Suppressor macrophage treated with lipopolysaccharide for 4 hours (primary cell): Measurements from ENCODE around the gene DNASE2B.

Experiments used
- DNase-seq: peaks from one replicate; pipeline ENCODE4 v3.0.0-alpha.2; 2020

DNASE2B gene

GRCh38 chr1:84374991-84375696, 23.1 kb upstream of the DNASE2B start:
- DNase-seq, result no peak

GRCh38 chr1:84376000-84376910, 22.0 kb upstream of the DNASE2B start:
- no peak for DNase-seq

GRCh38 chr1:84377480-84378095, 20.7 kb upstream of the DNASE2B start:
- DNase-seq, result no peak

- peak; percentile 41 for DNase-seq
Observed at GRCh38 chr1:84379138-84379916, 19.0 kb upstream of the DNASE2B start.

GRCh38 chr1:84379917-84380180, 18.4 kb upstream of the DNASE2B start:
- DNase-seq, result no peak

GRCh38 chr1:84382127-84382526, 16.2 kb upstream of the DNASE2B start:
- DNase-seq, result no peak

- DNase-seq, result no peak
Observed at GRCh38 chr1:84385347-84385746, 12.9 kb upstream of the DNASE2B start.

- no peak for DNase-seq
Observed at GRCh38 chr1:84386716-84387479, 11.4 kb upstream of the DNASE2B start.

DNA sequence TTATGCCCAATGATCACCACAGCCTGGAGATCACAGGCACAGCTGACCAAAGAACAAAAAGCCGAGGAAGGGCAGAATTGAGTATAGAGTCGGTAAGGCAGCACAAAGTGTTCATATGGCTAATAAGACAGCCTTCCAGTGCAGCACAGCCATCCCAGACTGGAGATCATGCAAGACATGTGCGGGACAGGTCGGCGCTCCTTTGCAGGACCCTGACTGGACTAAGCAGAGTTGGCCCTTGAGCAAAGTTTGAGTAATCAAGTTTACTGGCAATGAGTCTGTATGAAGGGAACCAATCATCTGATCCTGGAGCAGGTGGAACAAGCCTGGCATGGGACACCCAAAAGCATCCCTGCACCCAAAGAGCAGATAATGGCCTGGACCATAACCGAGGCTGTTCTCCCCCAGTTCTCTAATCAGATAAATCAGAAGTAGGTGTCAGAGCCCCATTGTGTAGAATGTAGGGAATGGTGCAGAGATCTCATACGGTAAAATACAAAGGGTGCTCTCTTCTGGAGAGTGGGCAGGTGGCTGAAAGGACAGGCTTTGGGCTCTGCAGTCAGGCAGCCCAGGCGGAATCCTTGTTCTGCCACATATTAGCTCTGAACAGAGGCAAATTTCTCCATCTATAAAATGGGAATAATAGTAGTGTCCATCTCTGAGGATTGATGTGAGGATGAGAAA, 10.7 kb upstream of the DNASE2B start:
- DNase-seq, result no peak

DNA sequence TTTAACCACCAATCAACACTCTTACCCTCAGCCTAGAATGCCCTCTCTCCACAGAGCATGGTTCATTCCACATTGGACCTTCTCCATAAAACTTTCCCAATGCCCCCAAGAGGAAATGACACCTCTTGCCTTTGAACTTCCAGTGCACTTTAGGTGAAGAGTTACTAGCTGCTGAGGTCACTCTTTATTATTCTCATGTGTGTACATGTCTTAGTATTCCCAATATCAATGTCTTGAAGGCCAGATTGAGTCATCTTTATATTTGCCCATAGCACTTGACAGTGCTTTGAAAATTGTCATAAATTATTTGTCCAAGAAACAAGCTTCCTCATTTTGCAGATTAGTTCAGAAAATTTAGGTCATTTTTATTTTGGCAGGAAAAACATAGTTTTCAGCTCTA, 8.1 kb upstream of the DNASE2B start:
- peak; percentile 55 for DNase-seq

- DNase-seq, result no peak
Observed at GRCh38 chr1:84401156-84401555, 2.9 kb downstream of the DNASE2B start.

GRCh38 chr1:84402060-84402459, 3.8 kb downstream of the DNASE2B start:
- no peak for DNase-seq

DNA sequence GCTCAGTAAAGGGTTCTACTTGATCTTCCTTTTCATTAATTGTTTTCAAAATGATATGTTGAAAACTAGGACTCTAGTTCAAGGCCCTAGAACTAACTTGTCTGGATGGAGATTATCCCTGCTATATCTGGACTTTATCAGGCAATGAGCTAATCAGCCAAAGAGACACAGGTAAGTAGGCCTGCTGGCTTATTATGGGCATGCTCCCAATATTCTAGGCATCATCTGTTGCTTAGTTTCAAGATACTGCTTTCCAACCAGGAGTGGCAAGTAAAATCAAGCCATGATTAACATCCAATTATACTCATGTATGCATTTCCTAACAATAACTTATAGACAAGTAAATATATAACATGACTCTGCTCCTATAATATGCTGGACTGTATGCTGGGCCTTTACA, 4.2 kb downstream of the DNASE2B start:
- no peak for DNase-seq

DNA sequence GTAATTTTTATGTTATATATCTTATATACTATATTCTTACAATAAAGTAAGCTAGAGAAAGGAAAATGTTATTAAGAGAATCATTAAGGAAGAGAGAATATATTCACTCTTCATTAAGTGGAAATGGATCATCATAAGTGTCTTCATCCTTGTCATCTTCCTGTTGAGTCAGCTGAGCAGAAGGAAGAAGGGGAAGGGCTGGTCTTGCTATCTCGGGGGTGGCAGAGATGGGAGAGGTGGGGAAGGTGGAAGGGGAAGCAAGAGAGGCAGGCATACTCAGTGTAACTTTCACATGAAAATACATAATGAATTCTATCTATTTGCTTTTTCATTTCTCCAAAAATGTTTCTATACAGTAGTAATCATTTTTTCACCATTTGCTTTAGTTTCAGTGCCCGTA, 5.1 kb downstream of the DNASE2B start:
- peak; percentile 51 for DNase-seq

DNA sequence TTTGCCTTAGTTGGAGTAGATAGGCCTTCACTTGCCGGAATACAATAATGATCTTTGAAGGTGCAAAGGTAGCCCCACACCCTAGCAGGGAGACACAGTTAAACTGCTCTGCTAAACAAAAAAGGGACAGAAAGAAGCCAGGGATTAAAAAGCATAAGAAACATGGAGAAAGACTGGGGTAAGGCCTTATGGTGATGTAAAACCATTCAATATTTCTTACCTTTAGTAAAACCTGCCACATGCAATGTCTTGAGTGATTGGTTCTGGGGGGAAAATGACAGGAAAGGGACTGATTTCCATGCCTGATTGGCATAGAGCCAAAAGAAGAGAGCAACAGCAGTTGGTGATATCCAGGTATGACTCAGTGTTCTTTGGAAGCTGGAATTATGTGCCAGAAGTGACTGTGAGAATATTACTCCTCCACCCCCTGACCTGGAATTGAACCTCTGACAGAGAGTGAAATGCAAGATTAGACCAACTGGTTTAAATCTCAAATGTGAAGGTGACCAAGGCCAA, 8.1 kb downstream of the DNASE2B start:
- DNase-seq, result no peak

DNA sequence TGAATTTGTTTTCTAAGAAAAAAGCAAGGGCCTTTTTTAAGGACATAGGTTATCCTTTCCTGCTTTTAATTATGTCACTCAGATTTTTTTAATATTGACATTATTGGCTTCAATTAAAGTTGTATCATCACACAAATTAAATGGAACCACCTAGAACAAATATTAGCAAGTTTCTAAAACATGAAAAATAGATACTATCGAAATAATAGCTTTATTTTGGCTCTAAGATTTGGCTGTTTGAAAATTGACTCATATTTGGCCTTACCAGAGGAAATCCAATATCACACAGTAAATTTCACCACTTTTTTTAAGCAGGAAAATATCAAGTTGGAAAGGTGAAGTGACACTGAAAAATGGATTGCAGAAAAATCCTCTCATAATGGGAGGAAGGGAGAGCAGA, 9.2 kb downstream of the DNASE2B start:
- DNase-seq, result no peak

GRCh38 chr1:84407958-84408422, 9.7 kb downstream of the DNASE2B start:
- peak; percentile 70 for DNase-seq

GRCh38 chr1:84409888-84410287, 11.6 kb downstream of the DNASE2B start:
- DNase-seq, result no peak

DNA sequence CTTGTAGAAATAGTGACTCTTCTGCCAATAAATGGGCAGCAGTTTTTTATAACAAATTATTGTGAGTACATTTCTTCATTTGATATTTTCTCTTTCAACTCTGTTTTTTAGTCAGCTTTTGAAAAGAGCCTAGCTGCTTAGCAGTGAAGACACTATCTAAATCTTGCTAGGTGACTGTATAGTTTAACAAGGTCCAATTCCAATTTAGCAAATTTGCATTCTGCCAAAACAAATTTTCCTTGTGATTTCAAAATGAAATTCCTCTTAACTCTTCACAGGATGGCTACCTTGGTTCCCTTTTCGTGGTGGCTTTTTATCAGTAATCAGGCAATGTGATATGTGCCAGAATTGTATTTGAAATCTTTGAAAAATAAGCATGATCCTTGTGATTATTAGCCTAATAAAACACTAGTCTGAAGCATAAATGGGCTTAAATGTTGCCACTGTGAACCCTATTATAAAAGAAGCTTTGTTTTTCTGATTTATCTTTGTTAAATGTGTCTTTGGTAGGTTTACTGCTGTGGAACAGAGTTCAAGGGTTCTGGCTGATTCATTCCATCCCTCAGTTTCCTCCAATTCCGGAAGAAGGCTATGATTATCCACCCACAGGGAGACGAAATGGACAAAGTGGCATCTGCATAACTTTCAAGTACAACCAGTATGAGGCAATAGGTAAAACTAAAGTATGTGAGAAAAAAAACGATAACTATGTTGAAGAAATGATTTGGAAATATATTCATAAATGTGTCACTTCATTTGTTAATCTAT, 12.2 kb downstream of the DNASE2B start:
- no peak for DNase-seq

- DNase-seq, result no peak
Observed at GRCh38 chr1:84412316-84412942, 14.1 kb downstream of the DNASE2B start.
